Measurements from ENCODE around the gene EXD1. TPM values are rescaled to one million over a fixed set of nuclear protein-coding genes. Genes with fewer than 3 reads are reported as not detected.
"Not testable (repeated sequence)": the region's sequence is repeated elsewhere in the genome, so short reads cannot be mapped to it uniquely, and the experiment has no call there.

EXD1 gene
- total and polyA plus RNA-seq, 8 donors = not detected

GRCh38 chr15:41276831-41277230 is 46.3 kb upstream of the EXD1 start:
- no peaks in the 10 kb centered on the region for H3K4me1 ChIP-seq
- H3K36me3 ChIP-seq = peaks cover 39 to 92% (median 88%) of the 10 kb centered on the region in 4 donors
- intact Hi-C loops (cut with DNase I; ENCODE audit: low total_unique reads) = loop anchor here (10.0 kb wide), 1 partner anchor 52 kb away; no protein-coding TSS in a partner anchor
- H3K4me3 ChIP-seq = no peak overlapping the region
- H3K27me3 ChIP-seq = no peaks in the 10 kb centered on the region
- DNase-seq = no peak
- no peak overlapping the region for H3K27ac ChIP-seq
- no peaks in the 10 kb centered on the region for H3K9me3 ChIP-seq
- no peak for TF ChIP-seq POLR2AphosphoS5 (IDR thresholded peaks at IDR 0.05)
- no peak for TF ChIP-seq EP300 (IDR thresholded peaks at IDR 0.05)
- TF ChIP-seq POLR2A (IDR thresholded peaks at IDR 0.05) = no peak
- TF ChIP-seq CTCF (IDR thresholded peaks at IDR 0.05) = no peak

- Histone ChIP-seq H3K27me3 (no peaks in the 10 kb centered on the region), H3K36me3 (peaks cover 35 to 99% (median 93%) of the 10 kb centered on the region in 4 donors), H3K4me3 (no peak overlapping the region), H3K9me3 (no peaks in the 10 kb centered on the region), H3K27ac (no peak overlapping the region), H3K4me1 (no peaks in the 10 kb centered on the region)
- intact Hi-C loops (cut with DNase I; ENCODE audit: low total_unique reads) = loop anchor here (10.0 kb wide), 1 partner anchor 45 kb away; no protein-coding TSS in a partner anchor
- no peak for DNase-seq
- 91 to 98% (median 95%) methylated on average over 2 of the region's 2 CpGs for WGBS, 5 donors
- TF ChIP-seq CTCF (IDR thresholded peaks at IDR 0.05) (no peak), POLR2A (IDR thresholded peaks at IDR 0.05) (no peak), EP300 (IDR thresholded peaks at IDR 0.05) (no peak), POLR2AphosphoS5 (IDR thresholded peaks at IDR 0.05) (no peak)
These were observed 39.3 kb upstream of the EXD1 start for GRCh38 chr15:41269887-41270286.

- H3K27ac ChIP-seq = peak overlapping the region in 1 of 5 donors; percentile 40
- WGBS, 5 donors = 43 to 57% (median 45%) methylated on average over 6 of the region's 6 CpGs
- peaks cover 31 to 74% (median 66%) of the 10 kb centered on the region in 4 donors for H3K36me3 ChIP-seq
- no peaks in the 10 kb centered on the region for H3K27me3 ChIP-seq
- H3K9me3 ChIP-seq = no peaks in the 10 kb centered on the region
- H3K4me3 ChIP-seq = no peak overlapping the region
- intact Hi-C loops (cut with DNase I; ENCODE audit: low total_unique reads) = no loop called here
- TF ChIP-seq POLR2A (IDR thresholded peaks at IDR 0.05) (no peak), POLR2AphosphoS5 (IDR thresholded peaks at IDR 0.05) (no peak), EP300 (IDR thresholded peaks at IDR 0.05) (no peak), CTCF (IDR thresholded peaks at IDR 0.05) (no peak)
- H3K4me1 ChIP-seq = peaks cover 0 to 21% (median 13%) of the 10 kb centered on the region in 4 donors
- no peak for DNase-seq
These were observed 33.4 kb upstream of the EXD1 start for GRCh38 chr15:41263891-41264351.

GRCh38 chr15:41262571-41262970 is 32.0 kb upstream of the EXD1 start:
- 75 to 92% (median 84%) methylated on average over 8 of the region's 8 CpGs for WGBS, 5 donors
- Histone ChIP-seq H3K4me1 (peaks cover 0 to 33% (median 22%) of the 10 kb centered on the region in 4 donors), H3K9me3 (no peaks in the 10 kb centered on the region), H3K4me3 (no peak overlapping the region), H3K27ac (no peak overlapping the region), H3K36me3 (peaks cover 31 to 69% (median 62%) of the 10 kb centered on the region in 4 donors), H3K27me3 (no peaks in the 10 kb centered on the region)
- intact Hi-C loops (cut with DNase I; ENCODE audit: low total_unique reads) = no loop called here
- DNase-seq = no peak
- TF ChIP-seq POLR2AphosphoS5 (IDR thresholded peaks at IDR 0.05) (no peak), CTCF (IDR thresholded peaks at IDR 0.05) (no peak), POLR2A (IDR thresholded peaks at IDR 0.05) (no peak), EP300 (IDR thresholded peaks at IDR 0.05) (no peak)

- intact Hi-C loops (cut with DNase I; ENCODE audit: low total_unique reads) = not testable (repeated sequence)
- WGBS, 5 donors = 93 to 98% (median 96%) methylated on average over 7 of the region's 7 CpGs
These were observed 30.4 kb upstream of the EXD1 start for GRCh38 chr15:41260924-41261323.

More at GRCh38 chr15:41260924-41261323, 30.4 kb upstream of the EXD1 start:
- H3K27ac ChIP-seq, H3K9me3 ChIP-seq, DNase-seq, H3K4me3 ChIP-seq, H3K27me3 ChIP-seq: not testable (repeated sequence)
- Histone ChIP-seq H3K4me1 (peaks cover under 1 to 49% (median 31%) of the 10 kb centered on the region in 4 donors), H3K36me3 (peaks cover 21 to 62% (median 51%) of the 10 kb centered on the region in 4 donors)
